ENCODE data around the gene SYNC.

DNA sequence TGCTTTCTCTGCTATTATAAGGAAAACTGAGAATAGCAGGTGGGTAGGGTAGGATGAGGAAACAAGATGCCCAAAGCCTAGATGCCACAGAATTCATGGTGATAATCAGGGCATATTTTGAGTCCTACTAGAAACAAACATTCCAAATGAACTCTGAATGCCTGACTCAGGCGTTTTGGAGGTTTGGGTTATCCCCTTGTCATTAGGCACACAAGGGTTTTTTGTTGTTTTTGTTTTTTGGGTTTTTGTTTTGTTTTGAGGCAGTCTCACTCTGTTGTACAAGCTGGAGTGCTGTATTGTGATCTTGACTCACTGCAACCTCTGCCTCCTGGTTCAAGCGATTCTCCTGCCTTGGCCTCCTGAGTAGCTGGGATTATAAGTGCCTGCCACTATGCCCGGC is 19.2 kb downstream of the SYNC start:
- TF ChIP-seq, protein P1, sequence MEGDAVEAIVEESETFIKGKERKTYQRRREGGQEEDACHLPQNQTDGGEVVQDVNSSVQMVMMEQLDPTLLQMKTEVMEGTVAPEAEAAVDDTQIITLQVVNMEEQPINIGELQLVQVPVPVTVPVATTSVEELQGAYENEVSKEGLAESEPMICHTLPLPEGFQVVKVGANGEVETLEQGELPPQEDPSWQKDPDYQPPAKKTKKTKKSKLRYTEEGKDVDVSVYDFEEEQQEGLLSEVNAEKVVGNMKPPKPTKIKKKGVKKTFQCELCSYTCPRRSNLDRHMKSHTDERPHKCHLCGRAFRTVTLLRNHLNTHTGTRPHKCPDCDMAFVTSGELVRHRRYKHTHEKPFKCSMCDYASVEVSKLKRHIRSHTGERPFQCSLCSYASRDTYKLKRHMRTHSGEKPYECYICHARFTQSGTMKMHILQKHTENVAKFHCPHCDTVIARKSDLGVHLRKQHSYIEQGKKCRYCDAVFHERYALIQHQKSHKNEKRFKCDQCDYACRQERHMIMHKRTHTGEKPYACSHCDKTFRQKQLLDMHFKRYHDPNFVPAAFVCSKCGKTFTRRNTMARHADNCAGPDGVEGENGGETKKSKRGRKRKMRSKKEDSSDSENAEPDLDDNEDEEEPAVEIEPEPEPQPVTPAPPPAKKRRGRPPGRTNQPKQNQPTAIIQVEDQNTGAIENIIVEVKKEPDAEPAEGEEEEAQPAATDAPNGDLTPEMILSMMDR (IDR thresholded peaks at IDR 0.05) = no peak
- no peak for TF ChIP-seq POLR2A (IDR thresholded peaks at IDR 0.05)

Measured in transverse colon (tissue), 3 donors.